Pancreas (tissue), 10 donors: ENCODE data around the gene GBF1. TPM values are rescaled to one million over a fixed set of nuclear protein-coding genes. Genes with fewer than 3 reads are reported as not detected.

Source experiments
- ATAC-seq, 4 donors: fragments of 200-7000 bp; cut with Tn5 transposase; one replicate each; pipeline versions ENCODE4 v1.8.0 to v1.9.1; 2020; ENCODE audit warnings: mild to moderate bottlenecking in 4 of 4, moderate library complexity in 4 of 4
- DNase-seq, 6 donors: peaks; one replicate each; pipeline ENCODE4 v3.0.0-alpha.2; 2020
- FAIRE-seq: peaks from 2 replicates; lab custom pipeline; 2012; peaks lifted over from hg19 to GRCh38; lab: Jason Lieb, UNC
- H3K27ac ChIP-seq, 4 donors: fragments of 200-600 bp; sonication (generic); 1 replicate in 3 of 4; 2 replicates in 1 of 4; pipeline versions ENCODE4 v1.5.0 to v1.8.0; 2020
- H3K27me3 ChIP-seq, 4 donors: fragments of 200-600 bp; one replicate each; pipeline ENCODE4 v1.8.0; 2021
- H3K36me3 ChIP-seq, 3 donors: fragments of 200-600 bp; sonication (generic) in 1 of 3; one replicate each; pipeline versions ENCODE4 v1.5.0 to v1.8.0; 2020 to 2021
- H3K4me1 ChIP-seq, 3 donors: fragments of 200-600 bp; one replicate each; pipeline ENCODE4 v1.8.0; 2021
- H3K4me3 ChIP-seq, 4 donors: fragments of 200-600 bp; sonication (generic) in 2 of 4; one replicate each; pipeline versions ENCODE4 v1.5.0 to v1.8.0; 2020 to 2021
- H3K9me3 ChIP-seq, 4 donors: fragments of 200-600 bp; one replicate each; pipeline ENCODE4 v1.8.0; 2021
- CTCF ChIP-seq, 4 donors: fragments of 200-600 bp; sonication (generic) in 3 of 4; IDR thresholded peaks; one replicate each; pipeline versions ENCODE4 v1.5.0 to v1.8.0; 2021; ENCODE audit warnings: antibody characterized with exemption in 4 of 4
- WGBS, 2 donors: extraction: QIAGEN DNeasy Blood & Tissue Kit; methylation state at CpG; one replicate each; pipeline ENCODE4 v1.1.7; 2013; 5-methylcytosine and 5-hydroxymethylcytosine counted together
- intact Hi-C, 3 donors: fragments of 100-400 bp; cut with DNase I; formaldehyde crosslinking; loops; one replicate each; pipeline versions ENCODE4 v1.11.1 to v1.14.2; 2022
- polyA plus RNA-seq, 2 donors: library from polyadenylated mRNA; stranded (reverse); fragments of 200-250 nt; gene quantifications; one replicate each; pipeline ENCODE4 v1.2.3, GENCODE V29; 2013
- total RNA-seq, 6 donors: library from RNA; stranded (reverse); fragmentation: NEBNext Ultra II Directional in 4 of 6; extraction: Animal tissue kit (Norgen Biotek cat#: 25700) in 4 of 6; gene quantifications; one replicate each; pipeline versions ENCODE4 v1.2.1 to v1.2.4, GENCODE V29; 2021 to 2023
- donor health status: healthy with polysubstance abuse.
- donor health status: DM: no; HTN: no; CAD: no; lungs with moderate emphysema.
- donor health status: DM: no; HTN: no; CAD: no.
- donor health status: control.
- donor health status: control.
- donor health status: Bipolar disorder and iron deficiency.
- donor health status: DM: yes; HTN: yes; CAD: no.
- donor health status: DM: no; HTN: no; CAD: no.
- donor health status: DM: no; HTN: no; CAD: no.
- donor health status: DM: yes; HTN: yes; CAD: no.

The GBF1 gene
- total and polyA plus RNA-seq, 8 donors, result 14.9 to 27.6 (median 18.2) TPM

- WGBS, 2 donors, result 92 to 95% methylated on average over 11 to 12 of the region's 12 CpGs
- no peak for ATAC-seq
- Histone ChIP-seq H3K4me3 (no peak overlapping the region), H3K27ac (no peak overlapping the region), H3K9me3 (no peaks in the 10 kb centered on the region), H3K36me3 (peaks cover 8 to 78% (median 27%) of the 10 kb centered on the region in 3 donors), H3K4me1 (no peaks in the 10 kb centered on the region), H3K27me3 (no peaks in the 10 kb centered on the region)
- intact Hi-C loops, result no loop called here
- TF ChIP-seq CTCF (IDR thresholded peaks at IDR 0.05), result no peak
- DNase-seq, result no peak
- no peak for FAIRE-seq
These were observed 131.6 kb downstream of the GBF1 start for GRCh38 chr10:102376901-102377300.

- H3K27ac ChIP-seq, result no peak overlapping the region
- H3K9me3 ChIP-seq, result no peaks in the 10 kb centered on the region
- TF ChIP-seq CTCF (IDR thresholded peaks at IDR 0.05), result no peak
- no peak for FAIRE-seq
- intact Hi-C loops, result no loop called here
- H3K4me1 ChIP-seq, result no peaks in the 10 kb centered on the region
- DNase-seq, result no peak
- ATAC-seq, result no peak
- 92 to 94% methylated on average over 6 of the region's 6 CpGs for WGBS, 2 donors
- peaks cover 8 to 68% (median 30%) of the 10 kb centered on the region in 3 donors for H3K36me3 ChIP-seq
- H3K4me3 ChIP-seq, result no peak overlapping the region
- no peaks in the 10 kb centered on the region for H3K27me3 ChIP-seq
These were observed 134.1 kb downstream of the GBF1 start for GRCh38 chr10:102379383-102379782.

GRCh38 chr10:102381983-102382382, 136.7 kb downstream of the GBF1 start:
- H3K27ac ChIP-seq, result no peak overlapping the region
- 91 to 92% methylated on average over 9 of the region's 9 CpGs for WGBS, 2 donors
- no peak for FAIRE-seq
- no peak for ATAC-seq
- H3K27me3 ChIP-seq, result no peaks in the 10 kb centered on the region
- no peaks in the 10 kb centered on the region for H3K9me3 ChIP-seq
- H3K4me1 ChIP-seq, result no peaks in the 10 kb centered on the region
- peaks cover 8 to 46% (median 30%) of the 10 kb centered on the region in 3 donors for H3K36me3 ChIP-seq
- DNase-seq, result peak in 1 of 6 donors; percentile 51
- TF ChIP-seq CTCF (IDR thresholded peaks at IDR 0.05), result no peak
- intact Hi-C loops, result no loop called here
- no peak overlapping the region for H3K4me3 ChIP-seq

- intact Hi-C loops, result no loop called here
- DNase-seq (no peak), FAIRE-seq (no peak), ATAC-seq (peak in 1 of 4 donors; percentile 9)
- Histone ChIP-seq H3K27me3 (no peaks in the 10 kb centered on the region), H3K4me1 (no peaks in the 10 kb centered on the region), H3K36me3 (peaks cover 8 to 44% (median 30%) of the 10 kb centered on the region in 3 donors), H3K4me3 (no peak overlapping the region), H3K27ac (no peak overlapping the region), H3K9me3 (no peaks in the 10 kb centered on the region)
- no peak for TF ChIP-seq CTCF (IDR thresholded peaks at IDR 0.05)
- 93% methylated on average over 8 of the region's 8 CpGs for WGBS, 2 donors
These were observed 137.5 kb downstream of the GBF1 start for GRCh38 chr10:102382871-102383270.

- intact Hi-C loops, result no loop called here
- FAIRE-seq (no peak), DNase-seq (no peak), ATAC-seq (peak in 1 of 4 donors; percentile 21)
- H3K27me3 ChIP-seq, result no peaks in the 10 kb centered on the region
- H3K36me3 ChIP-seq, result peaks cover 8 to 35% (median 23%) of the 10 kb centered on the region in 3 donors
- H3K9me3 ChIP-seq, result no peaks in the 10 kb centered on the region
- H3K4me3 ChIP-seq, result no peak overlapping the region
- H3K27ac ChIP-seq, result no peak overlapping the region
- H3K4me1 ChIP-seq, result no peaks in the 10 kb centered on the region
- 51% methylated on average over 6 of the region's 6 CpGs for WGBS, 2 donors
- no peak for TF ChIP-seq CTCF (IDR thresholded peaks at IDR 0.05)
These were observed 138.7 kb downstream of the GBF1 start for GRCh38 chr10:102384053-102384452.
